Activated B cell treated with CpG ODN at 0.5 μM for 24 hours (primary cell): Measurements from ENCODE around the gene MASP1. TPM values are rescaled to one million over a fixed set of nuclear protein-coding genes. Genes with fewer than 3 reads are reported as not detected.

Experiments
- ATAC-seq: fragments of 200-7000 bp; cut with Tn5 transposase; one replicate; pipeline ENCODE4 v1.10.0; 2021; ENCODE audit warnings: low read depth, mild to moderate bottlenecking, moderate library complexity
- CTCF ChIA-PET: fragments of 350-600 bp; sonication (Branson Sonifier 250); formaldehyde crosslinking; loops from one replicate; lab custom pipeline; 2021; ENCODE audit warnings: antibody characterized with exemption; lab: Charles Lee
- POLR2A ChIA-PET: fragments of 350-600 bp; sonication (Branson Sonifier 250); formaldehyde crosslinking; loops from one replicate; lab custom pipeline; 2021; ENCODE audit warnings: antibody characterized with exemption; lab: Charles Lee
- DNase-seq: peaks from one replicate; pipeline ENCODE4 v3.0.0; 2022
- H3K27ac Mint-ChIP-seq: one replicate; pipeline ENCODE4 v1.8.0; 2020; ENCODE audit warnings: mixed read lengths
- H3K27me3 Mint-ChIP-seq: one replicate; pipeline ENCODE4 v1.8.0; 2021; ENCODE audit warnings: mixed read lengths
- H3K36me3 Mint-ChIP-seq: one replicate; pipeline ENCODE4 v1.8.0; 2021; ENCODE audit warnings: low read depth, mixed read lengths
- H3K4me1 Mint-ChIP-seq: one replicate; pipeline ENCODE4 v1.8.0; 2021; ENCODE audit warnings: mixed read lengths
- H3K4me3 Mint-ChIP-seq: one replicate; pipeline ENCODE4 v1.8.0; 2020; ENCODE audit warnings: mild to moderate bottlenecking, mixed read lengths
- H3K9me3 Mint-ChIP-seq: one replicate; pipeline ENCODE4 v1.8.0; 2020; ENCODE audit warnings: mixed read lengths
- CTCF ChIP-seq: fragments of 200-600 bp; IDR thresholded peaks from one replicate; pipeline ENCODE4 v1.8.0; 2022; ENCODE audit warnings: antibody characterized with exemption, mild to moderate bottlenecking
- intact Hi-C: fragments of 100-400 bp; cut with micrococcal nuclease; formaldehyde crosslinking; loops from one replicate; pipeline ENCODE4 v1.15.1; 2024
- total RNA-seq: library from RNA; stranded (reverse); gene quantifications from 2 replicates; pipeline ENCODE4 v1.2.3, GENCODE V29; 2022

Gene MASP1
- total RNA-seq, 1 donor from 2014 or later: not detected

- no peak for ATAC-seq
- no peak overlapping the region for H3K4me3 Mint-ChIP-seq
- H3K36me3 Mint-ChIP-seq: no peaks in the 10 kb centered on the region
- TF ChIP-seq CTCF: no peak
- no peak overlapping the region for H3K27ac Mint-ChIP-seq
- H3K4me1 Mint-ChIP-seq: no peaks in the 10 kb centered on the region
- peaks cover 3% of the 10 kb centered on the region for H3K27me3 Mint-ChIP-seq
- CTCF ChIA-PET: no interaction called here
- H3K9me3 Mint-ChIP-seq: no peaks in the 10 kb centered on the region
- intact Hi-C loops: no loop called here
- DNase-seq: no peak
- POLR2A ChIA-PET: interaction anchor here (0.5 kb wide), 1 partner anchor 12 kb away, joined by 3 read pairs; no protein-coding TSS in a partner anchor
Measured at GRCh38 chr3:187212196-187212545, 79.4 kb downstream of the MASP1 start.

- no peaks in the 10 kb centered on the region for H3K9me3 Mint-ChIP-seq
- ATAC-seq (no peak), DNase-seq (no peak)
- H3K27me3 Mint-ChIP-seq: peaks cover 5% of the 10 kb centered on the region
- TF ChIP-seq CTCF: no peak
- H3K4me3 Mint-ChIP-seq: no peak overlapping the region
- POLR2A ChIA-PET: interaction anchor here (0.5 kb wide), 1 partner anchor 12 kb away, joined by 3 read pairs; no protein-coding TSS in a partner anchor
- H3K27ac Mint-ChIP-seq: no peak overlapping the region
- H3K36me3 Mint-ChIP-seq: no peaks in the 10 kb centered on the region
- no peaks in the 10 kb centered on the region for H3K4me1 Mint-ChIP-seq
- intact Hi-C loops: no loop called here
- CTCF ChIA-PET: no interaction called here
Measured at GRCh38 chr3:187211532-187212195, 79.9 kb downstream of the MASP1 start.

- Mint-ChIP-seq H3K36me3 (no peaks in the 10 kb centered on the region), H3K9me3 (no peaks in the 10 kb centered on the region), H3K27ac (no peak overlapping the region), H3K4me1 (no peaks in the 10 kb centered on the region), H3K4me3 (no peak overlapping the region), H3K27me3 (peaks cover 5% of the 10 kb centered on the region)
- intact Hi-C loops: no loop called here
- ChIA-PET CTCF (interaction anchor here (1.2 kb wide), 1 partner anchor 10 kb away, joined by 3 read pairs; no protein-coding TSS in a partner anchor), POLR2A (interaction anchor here (0.7 kb wide), 1 partner anchor 1055 kb away, joined by 3 read pairs; no protein-coding TSS in a partner anchor)
- no peak for TF ChIP-seq CTCF
- no peak for DNase-seq
- no peak for ATAC-seq
Measured at GRCh38 chr3:187210545-187211327, 80.8 kb downstream of the MASP1 start.

DNA sequence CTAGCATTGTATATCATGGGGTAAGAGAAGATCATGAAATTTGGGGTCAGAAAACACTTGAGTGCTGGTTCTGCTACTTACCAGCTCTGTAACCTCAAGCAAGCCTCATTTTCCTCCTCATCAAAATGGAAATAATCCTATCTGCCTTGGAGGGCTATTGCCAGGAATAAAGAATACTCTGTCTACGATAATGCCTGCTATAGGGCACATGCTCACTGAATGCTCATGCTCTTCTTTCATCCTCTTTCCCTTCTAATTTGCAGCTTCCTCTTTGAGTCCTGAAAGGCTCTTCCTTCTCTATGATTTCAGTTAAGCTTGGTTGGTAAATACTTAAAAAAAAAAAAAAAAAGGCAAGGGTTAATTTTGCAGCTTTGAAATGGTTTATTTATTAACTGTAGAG lies 81.4 kb downstream of the MASP1 start:
- Mint-ChIP-seq H3K4me1 (no peaks in the 10 kb centered on the region), H3K4me3 (no peak overlapping the region), H3K36me3 (no peaks in the 10 kb centered on the region), H3K27ac (no peak overlapping the region), H3K27me3 (peaks cover 8% of the 10 kb centered on the region), H3K9me3 (no peaks in the 10 kb centered on the region)
- DNase-seq (no peak), ATAC-seq (no peak)
- POLR2A ChIA-PET: interaction anchor here (0.7 kb wide), 1 partner anchor 1055 kb away, joined by 3 read pairs; no protein-coding TSS in a partner anchor
- CTCF ChIA-PET: interaction anchor here (1.2 kb wide), 1 partner anchor 10 kb away, joined by 3 read pairs; no protein-coding TSS in a partner anchor
- intact Hi-C loops: no loop called here
- no peak for TF ChIP-seq CTCF

DNA sequence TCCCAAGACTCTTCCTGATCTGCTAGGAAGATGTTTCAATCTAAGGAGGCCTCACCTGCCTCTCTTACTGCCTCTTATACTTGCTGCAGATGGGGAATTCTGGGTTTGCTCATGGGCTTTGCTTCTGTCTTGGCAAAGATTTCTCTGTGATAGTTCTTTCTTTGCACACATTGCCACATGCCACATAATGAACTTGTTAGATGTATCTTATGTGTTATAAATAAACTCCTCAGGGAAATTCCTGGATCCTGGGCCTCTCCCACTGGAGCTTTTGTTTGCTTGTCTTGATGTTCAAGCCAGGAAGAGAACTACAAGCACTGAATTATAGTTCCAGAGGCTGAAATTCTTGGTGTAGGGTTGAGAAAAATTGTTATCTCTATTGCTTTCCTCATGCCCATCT lies 82.0 kb downstream of the MASP1 start:
- no peaks in the 10 kb centered on the region for H3K36me3 Mint-ChIP-seq
- H3K9me3 Mint-ChIP-seq: no peaks in the 10 kb centered on the region
- TF ChIP-seq CTCF: no peak
- ATAC-seq (no peak), DNase-seq (no peak)
- no peak overlapping the region for H3K4me3 Mint-ChIP-seq
- no peaks in the 10 kb centered on the region for H3K4me1 Mint-ChIP-seq
- intact Hi-C loops: no loop called here
- POLR2A ChIA-PET: no interaction called here
- H3K27me3 Mint-ChIP-seq: peaks cover 10% of the 10 kb centered on the region
- CTCF ChIA-PET: interaction anchor here (1.2 kb wide), 1 partner anchor 11 kb away, joined by 3 read pairs; no protein-coding TSS in a partner anchor
- no peak overlapping the region for H3K27ac Mint-ChIP-seq
